Bronchial smooth muscle cell (primary cell): ENCODE measurements around the gene STK11. TPM values are rescaled to one million over a fixed set of nuclear protein-coding genes. Genes with fewer than 3 reads are reported as not detected.

Experiments
- total RNA-seq: library from RNA; depleted of rRNA; stranded (reverse); fragments of >200 nt; gene quantifications from 2 replicates; pipeline ENCODE4 v1.2.1, GENCODE V29; 2014

STK11 gene
- 74.2 and 98.7 TPM in 2 replicates for total RNA-seq

GRCh38 chr19:1205114-1206099 is at the start of gene STK11:
Gene STK11, plus strand, starts transcription at chr19:1205778. Its CDS starts 1,136 bp downstream, at chr19:1206914.

GRCh38 chr19:1173845-1174809 is 31.5 kb upstream of the STK11 start, which contains the start of gene SBNO2:
Gene SBNO2, minus strand, starts transcription at chr19:1174268. Its CDS starts 19,992 bp downstream, at chr19:1154276.

GRCh38 chr19:1237754-1238368 is 32.3 kb downstream of the STK11 start, which contains the start of gene CBARP:
Gene CBARP, minus strand, starts transcription at chr19:1238005. Its CDS starts 1,905 bp downstream, at chr19:1236100.

GRCh38 chr19:1241417-1242095 is 36.0 kb downstream of the STK11 start, which contains the start of gene ATP5F1D:
Gene ATP5F1D, plus strand, starts transcription at chr19:1241751. Its CDS starts 100 bp downstream, at chr19:1241851.

GRCh38 chr19:1248139-1248785 is 42.7 kb downstream of the STK11 start, which contains the start of gene MIDN:
Gene MIDN, plus strand, starts transcription at chr19:1248583. Its CDS starts 1,714 bp downstream, at chr19:1250297.

GRCh38 chr19:1269065-1269477 is 63.5 kb downstream of the STK11 start, which contains the start of gene CIRBP:
Gene CIRBP, plus strand, starts transcription at chr19:1269332. Its CDS starts 1,602 bp downstream, at chr19:1270934.

GRCh38 chr19:1275260-1275975 is 69.8 kb downstream of the STK11 start, which contains the start of gene FAM174C:
Gene FAM174C, plus strand, starts transcription at chr19:1275530. Its CDS starts 20 bp downstream, at chr19:1275550.

Other genes with a start within 250 kb of the STK11 start
- gene WDR18, start 221.4 kb upstream of the STK11 start, total RNA-seq = 45.9 and 49.6 TPM in 2 replicates
- 0.32 and 0.60 TPM in 2 replicates for gene GRIN3B, start 205.4 kb upstream of the STK11 start, total RNA-seq
- gene TMEM259, start 184.7 kb upstream of the STK11 start, total RNA-seq = 41.6 TPM in 2 replicates
- not detected in 2 replicates for gene RNU6-2, start 184.3 kb upstream of the STK11 start, total RNA-seq
- gene CNN2, start 179.2 kb upstream of the STK11 start, total RNA-seq = 141 and 152 TPM in 2 replicates
- gene ABCA7, start 165.7 kb upstream of the STK11 start, total RNA-seq = 2.6 and 6.6 TPM in 2 replicates
- gene ARHGAP45, start 138.6 kb upstream of the STK11 start, total RNA-seq = 0.79 and 0.94 TPM in 2 replicates
- 89.2 and 104 TPM in 2 replicates for gene POLR2E, start 110.4 kb upstream of the STK11 start, total RNA-seq
- gene GPX4, start 101.8 kb upstream of the STK11 start, total RNA-seq = 404 and 638 TPM in 2 replicates
- gene SBNO2, start 31.5 kb upstream of the STK11 start, total RNA-seq = 32.2 and 32.8 TPM in 2 replicates
- 0.63 and 0.86 TPM in 2 replicates for gene CBARP, start 32.2 kb downstream of the STK11 start, total RNA-seq
- gene ATP5F1D, start 36.0 kb downstream of the STK11 start, total RNA-seq = 23.9 and 40.0 TPM in 2 replicates
- gene MIDN, start 42.8 kb downstream of the STK11 start, total RNA-seq = 8.8 and 9.5 TPM in 2 replicates
- 134 and 212 TPM in 2 replicates for gene CIRBP, start 63.6 kb downstream of the STK11 start, total RNA-seq
- gene FAM174C, start 69.8 kb downstream of the STK11 start, total RNA-seq = 12.3 and 22.2 TPM in 2 replicates
- not detected in 2 replicates for gene EFNA2, start 80.1 kb downstream of the STK11 start, total RNA-seq
- gene NDUFS7, start 178.1 kb downstream of the STK11 start, total RNA-seq = 53.1 and 63.4 TPM in 2 replicates
- 32.0 and 40.4 TPM in 2 replicates for gene GAMT, start 195.8 kb downstream of the STK11 start, total RNA-seq
- 20.4 and 30.9 TPM in 2 replicates for gene DAZAP1, start 201.8 kb downstream of the STK11 start, total RNA-seq
- gene RPS15, start 232.6 kb downstream of the STK11 start, total RNA-seq = 253 and 340 TPM in 2 replicates
- gene APC2, start 244.3 kb downstream of the STK11 start, total RNA-seq = 0.63 and 1.1 TPM in 2 replicates